NCI-H2227 (cell line): ENCODE results near the gene UPK1B.
"Not testable (repeated sequence)": the region's sequence is repeated elsewhere in the genome, so short reads cannot be mapped to it uniquely, and the experiment has no call there.

Source experiments
- DNase-seq: peaks from one replicate; lab custom pipeline; 2025; ENCODE audit not compliant: unreplicated experiment; lab: John Stamatoyannopoulos, UW

The UPK1B gene

DNA sequence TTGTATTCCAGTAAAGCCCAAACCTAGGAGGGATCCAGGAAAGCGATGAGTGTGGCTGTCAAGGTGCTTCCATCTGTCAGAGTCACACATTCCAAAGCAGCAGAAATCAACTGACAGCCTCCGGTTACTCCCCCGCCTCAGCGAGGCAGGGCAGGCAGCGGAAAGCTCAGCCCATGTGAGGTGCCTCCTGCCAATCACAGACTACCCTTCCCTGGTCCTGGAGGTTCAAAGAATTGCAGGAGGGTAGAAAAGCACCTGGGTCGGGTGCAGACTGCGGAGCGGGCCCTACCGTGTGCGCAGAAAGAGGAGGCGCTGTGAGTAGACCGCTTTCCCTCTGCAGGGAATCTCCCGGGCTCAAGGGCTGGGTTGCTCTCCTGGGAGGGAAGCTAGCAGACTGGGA, at the start of gene UPK1B:
TSS of gene UPK1B (plus strand) at position 274 of the 400 bp plus-strand sequence. CDS start 13,144 bp downstream, outside the sequence.
- no peak for DNase-seq

GRCh38 chr3:119125342-119125741, 48.1 kb upstream of the UPK1B start:
- no peak for DNase-seq

GRCh38 chr3:119125742-119126504, 47.5 kb upstream of the UPK1B start:
- no peak for DNase-seq

- DNase-seq: not testable (repeated sequence)
Observed at GRCh38 chr3:119130291-119130690, 43.1 kb upstream of the UPK1B start.

GRCh38 chr3:119132291-119132690, 41.1 kb upstream of the UPK1B start:
- not testable (repeated sequence) for DNase-seq

- not testable (repeated sequence) for DNase-seq
Observed at GRCh38 chr3:119139360-119139759, 34.0 kb upstream of the UPK1B start.

DNA sequence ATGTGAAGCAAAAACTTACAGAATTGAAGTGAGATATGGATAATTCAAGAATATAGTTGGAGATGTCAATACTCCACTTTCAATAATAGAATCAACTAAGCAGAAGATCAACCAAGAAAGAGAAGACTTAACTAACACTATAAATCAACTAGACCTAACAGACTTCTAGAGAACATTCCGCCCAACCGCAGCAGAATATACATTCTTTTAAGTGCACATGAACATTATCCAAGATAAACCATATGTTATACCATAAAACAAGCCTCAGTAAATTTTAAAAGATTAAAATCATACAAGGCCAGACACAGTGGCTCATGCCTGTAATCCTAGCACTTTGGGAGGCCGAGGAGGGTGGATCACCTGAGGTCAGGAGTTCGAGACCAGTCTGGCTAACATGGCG, 32.9 kb upstream of the UPK1B start:
- no peak for DNase-seq

GRCh38 chr3:119145128-119145499, 28.3 kb upstream of the UPK1B start:
- DNase-seq: no peak

GRCh38 chr3:119145500-119146167, 27.8 kb upstream of the UPK1B start, which contains the start of gene TEX55:
Gene TEX55, plus strand, starts transcription at chr3:119146165. Its CDS starts 25 bp downstream, at chr3:119146190.
- DNase-seq: peak; percentile 66

- DNase-seq: no peak
Observed at GRCh38 chr3:119146578-119147375, 26.6 kb upstream of the UPK1B start.

GRCh38 chr3:119147494-119147893, 25.9 kb upstream of the UPK1B start:
- no peak for DNase-seq

DNA sequence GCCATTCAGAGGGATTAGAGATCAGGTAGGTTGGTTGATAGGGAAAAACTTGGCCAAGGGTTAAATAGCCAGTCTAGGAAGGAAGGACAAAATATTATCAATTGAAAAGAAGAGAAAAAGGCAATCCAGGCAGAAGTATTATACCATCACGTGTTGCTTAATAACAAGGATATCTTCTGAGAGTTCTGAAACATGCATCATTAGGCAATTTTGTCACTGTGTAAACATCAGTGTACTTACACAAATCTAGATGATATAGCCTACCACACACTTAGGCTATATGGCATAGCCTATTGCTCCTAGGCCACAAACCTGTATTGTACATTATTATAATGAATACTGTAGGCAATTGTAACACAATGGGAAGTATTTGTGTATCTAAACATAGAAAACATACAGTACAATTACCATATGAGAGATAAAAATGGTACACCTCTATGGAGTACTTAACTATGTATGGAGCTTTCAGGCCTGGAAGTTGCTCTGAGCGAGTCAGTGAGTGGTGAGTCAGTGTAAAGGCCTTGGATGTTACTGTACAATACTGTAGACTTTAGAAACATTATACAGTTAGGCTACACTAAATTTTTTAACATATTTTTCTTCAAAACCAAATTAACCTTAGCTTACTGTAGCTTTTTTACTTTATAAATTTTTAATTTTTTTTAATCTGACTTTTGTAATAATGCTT, 24.8 kb upstream of the UPK1B start:
- no peak for DNase-seq

GRCh38 chr3:119149484-119149883, 23.9 kb upstream of the UPK1B start:
- DNase-seq: no peak

DNA sequence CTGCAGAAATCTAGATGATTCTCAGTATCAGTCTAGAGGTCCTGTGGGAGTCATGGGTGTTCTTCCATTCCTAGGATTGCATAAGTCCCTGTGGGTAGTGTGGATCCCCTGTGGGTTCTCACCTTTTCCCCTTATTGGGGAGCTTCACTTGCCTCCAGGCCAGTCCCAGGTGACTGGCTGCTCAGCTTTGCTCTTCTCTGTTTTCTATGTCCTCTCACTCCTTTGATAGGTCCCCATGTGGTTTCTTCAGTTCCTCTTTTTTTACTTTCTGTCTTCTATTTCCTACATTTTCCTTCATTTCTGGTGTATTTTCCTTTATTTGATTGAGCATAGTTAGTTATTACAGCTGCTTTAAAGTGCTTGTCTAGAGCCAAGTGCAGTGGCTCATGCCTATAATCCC, 16.5 kb upstream of the UPK1B start:
- DNase-seq: no peak

DNA sequence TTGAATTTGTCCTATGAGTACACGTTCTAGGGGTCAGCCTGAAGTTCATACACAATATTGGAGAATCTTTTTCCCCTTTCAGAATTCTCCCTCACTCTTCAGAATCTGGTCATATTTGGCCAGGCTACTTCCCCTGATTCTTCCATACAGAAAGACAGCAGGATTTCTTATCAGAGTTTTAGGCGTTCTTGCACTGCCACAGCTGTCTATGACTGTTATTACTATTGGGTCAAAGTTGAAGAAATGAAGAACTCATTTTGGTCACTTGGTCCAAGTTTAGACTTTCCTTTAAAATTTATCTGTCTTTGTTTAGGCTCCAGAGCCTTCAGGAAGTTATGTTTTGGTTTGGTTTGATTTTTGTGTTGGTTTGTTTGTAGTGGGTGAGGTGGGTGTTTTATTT, 15.4 kb upstream of the UPK1B start:
- no peak for DNase-seq

- DNase-seq: no peak
Observed at GRCh38 chr3:119160361-119160760, 13.0 kb upstream of the UPK1B start.

GRCh38 chr3:119160815-119161214, 12.6 kb upstream of the UPK1B start:
- no peak for DNase-seq

- DNase-seq: no peak
Observed at GRCh38 chr3:119161240-119161639, 12.2 kb upstream of the UPK1B start.

DNA sequence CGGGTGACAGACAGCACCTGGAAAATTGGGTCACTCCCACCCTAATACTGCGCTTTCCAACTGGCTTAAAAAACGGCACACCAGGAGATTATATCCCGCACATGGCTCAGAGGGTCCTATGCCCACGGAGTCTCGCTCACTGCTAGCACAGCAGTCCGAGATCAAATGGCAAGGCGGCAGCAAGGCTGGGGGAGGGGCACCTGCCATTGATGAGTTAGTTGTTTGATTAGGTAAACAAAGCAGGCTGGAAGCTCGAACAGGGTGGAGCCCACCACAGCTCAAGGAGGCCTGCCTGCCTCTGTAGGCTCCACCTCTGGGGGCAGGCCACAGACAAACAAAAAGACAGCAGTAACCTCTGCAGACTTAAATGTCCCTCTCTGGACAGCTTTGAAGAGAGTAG, 8.7 kb upstream of the UPK1B start:
- not testable (repeated sequence) for DNase-seq

DNA sequence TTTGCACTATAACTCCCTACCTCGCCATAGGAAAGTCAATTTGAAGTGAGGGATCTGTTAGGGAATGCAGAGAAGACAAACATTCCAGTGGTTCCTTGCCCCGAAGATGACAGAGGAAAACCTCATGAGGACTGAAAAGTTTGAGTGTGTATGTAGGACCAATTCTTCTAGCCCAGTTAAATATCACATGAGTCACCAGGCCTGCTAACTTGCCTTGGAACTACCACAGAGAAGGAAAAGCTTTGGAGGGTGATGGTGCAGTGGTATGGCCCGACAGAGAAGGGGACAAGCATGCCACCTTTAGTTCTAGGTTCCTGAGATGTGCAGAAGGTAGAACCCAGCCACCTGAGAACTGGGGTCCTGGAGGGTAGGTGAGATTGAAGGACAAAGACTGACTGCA, 2.6 kb upstream of the UPK1B start:
- no peak for DNase-seq
